Occipital lobe (tissue), 2 donors: Measurements from ENCODE around the gene ACKR2. TPM values are rescaled to one million over a fixed set of nuclear protein-coding genes. Genes with fewer than 3 reads are reported as not detected.

Experiments
- small RNA-seq: library from RNA; depleted of rRNA; stranded (forward); fragments of <200 nt; gene quantifications from one replicate; pipeline ENCODE3, GENCODE V24; 2014
- total RNA-seq: library from RNA; depleted of rRNA; stranded (reverse); fragments of >200 nt; gene quantifications from one replicate; pipeline ENCODE4 v1.2.3, GENCODE V29; 2014

Gene ACKR2
- total RNA-seq, 1 donor from 2014 or later, result 0.16 TPM

Small RNA genes within 50 kb of the gene (small RNA-seq; reads per million reads assigned to genes)
- not detected for gene CCDC13

Other genes with a start within 250 kb of the ACKR2 start
- gene SEC22C, start 227.5 kb upstream of the ACKR2 start, total RNA-seq, result 78.5 TPM
- 26.4 TPM for gene SS18L2, start 218.6 kb upstream of the ACKR2 start, total RNA-seq
- 246 TPM for gene NKTR, start 208.8 kb upstream of the ACKR2 start, total RNA-seq
- gene ZBTB47, start 155.7 kb upstream of the ACKR2 start, total RNA-seq, result 22.1 TPM
- gene KLHL40, start 123.9 kb upstream of the ACKR2 start, total RNA-seq, result not detected
- gene HHATL, start 106.6 kb upstream of the ACKR2 start, total RNA-seq, result not detected
- 3.6 TPM for gene CCDC13, start 36.2 kb upstream of the ACKR2 start, total RNA-seq
- gene HIGD1A, start 5.0 kb upstream of the ACKR2 start, total RNA-seq, result 117 TPM
- gene CYP8B1, start 66.4 kb downstream of the ACKR2 start, total RNA-seq, result not detected
- 20.4 TPM for gene ZNF662, start 96.7 kb downstream of the ACKR2 start, total RNA-seq
- 8.4 TPM for gene GASK1A, start 169.9 kb downstream of the ACKR2 start, total RNA-seq